Measurements from ENCODE around the gene SYNGAP1.

Gene SYNGAP1

GRCh38 chr6:33404884-33405283, 15.0 kb upstream of the SYNGAP1 start:
- no peak for DNase-seq (ENCODE audit: low spot score)

GRCh38 chr6:33405386-33405940, 14.4 kb upstream of the SYNGAP1 start:
- no peak for DNase-seq (ENCODE audit: low spot score)

- no peak for DNase-seq (ENCODE audit: low spot score)
Measured at GRCh38 chr6:33406126-33406525, 13.7 kb upstream of the SYNGAP1 start.

GRCh38 chr6:33407132-33407718, 12.6 kb upstream of the SYNGAP1 start:
- no peak for DNase-seq (ENCODE audit: low spot score)

- peak; percentile 98 for DNase-seq (ENCODE audit: low spot score)
Measured at GRCh38 chr6:33410050-33410710, 9.7 kb upstream of the SYNGAP1 start.

GRCh38 chr6:33410711-33411631, 8.9 kb upstream of the SYNGAP1 start, which contains the start of gene PHF1:
Gene PHF1 (plus strand): TSS chr6:33411014. CDS start chr6:33412264, 1,250 bp downstream.
- no peak for DNase-seq (ENCODE audit: low spot score)

- no peak for DNase-seq (ENCODE audit: low spot score)
Measured at GRCh38 chr6:33411632-33412005, 8.2 kb upstream of the SYNGAP1 start.

GRCh38 chr6:33412140-33413009, 7.5 kb upstream of the SYNGAP1 start:
- DNase-seq (ENCODE audit: low spot score), result no peak

GRCh38 chr6:33413241-33414120, 6.4 kb upstream of the SYNGAP1 start:
- DNase-seq (ENCODE audit: low spot score), result no peak

GRCh38 chr6:33414592-33415271, 5.1 kb upstream of the SYNGAP1 start:
- DNase-seq (ENCODE audit: low spot score), result no peak

GRCh38 chr6:33415831-33416230, 4.0 kb upstream of the SYNGAP1 start:
- no peak for DNase-seq (ENCODE audit: low spot score)

GRCh38 chr6:33416386-33417127, 3.3 kb upstream of the SYNGAP1 start:
- no peak for DNase-seq (ENCODE audit: low spot score)

GRCh38 chr6:33417128-33417902, 2.5 kb upstream of the SYNGAP1 start:
- DNase-seq (ENCODE audit: low spot score), result no peak

GRCh38 chr6:33417903-33418689, 1.8 kb upstream of the SYNGAP1 start, which contains the start of gene CUTA:
Gene CUTA (minus strand): TSS chr6:33418107. CDS start chr6:33418000, 107 bp downstream.
- DNase-seq (ENCODE audit: low spot score), result peak; percentile 100

- DNase-seq (ENCODE audit: low spot score), result no peak
Measured at GRCh38 chr6:33418690-33419291, 1.1 kb upstream of the SYNGAP1 start.

- no peak for DNase-seq (ENCODE audit: low spot score)
Measured at GRCh38 chr6:33420491-33421343, 852 bp downstream of the SYNGAP1 start.

Data from putamen (tissue), 1 donor.